ENCODE results near the gene PTPRN2. TPM values are rescaled to one million over a fixed set of nuclear protein-coding genes. Genes with fewer than 3 reads are reported as not detected.

PTPRN2 gene
- total and polyA plus RNA-seq, 2 of the 13 experiments (the other 11 are each of a cell fraction or from before 2014, with no cell fraction given): 2.5 to 24.2 TPM

DNA sequence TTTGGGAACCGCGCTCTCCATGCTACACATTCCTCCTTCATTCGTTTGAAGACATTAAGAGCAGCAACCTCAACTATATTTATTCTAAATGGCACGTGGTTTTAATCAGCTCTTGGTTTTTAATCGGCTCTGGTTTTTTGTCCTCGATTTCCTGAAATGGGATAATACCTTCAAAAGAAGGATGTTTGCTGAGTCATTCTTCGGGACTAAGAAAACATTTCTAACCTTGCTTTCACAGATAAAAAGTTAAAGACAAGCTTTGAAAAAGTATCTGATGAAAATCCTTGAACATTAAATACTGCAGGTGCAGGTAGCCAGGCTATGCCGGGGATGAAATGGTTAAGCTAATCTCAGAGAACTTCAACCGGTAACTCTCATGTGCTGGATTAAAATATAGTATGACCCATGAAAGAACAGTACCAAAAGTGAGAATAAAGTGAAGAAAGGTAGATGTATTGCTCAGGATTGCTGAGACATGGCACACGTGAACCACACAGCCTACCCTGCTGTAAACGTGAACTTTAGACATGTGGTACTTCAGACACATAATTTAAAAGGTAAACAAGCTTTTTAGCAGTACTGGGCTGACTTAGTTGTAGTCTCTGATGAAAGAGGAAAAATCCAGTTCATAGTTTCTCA, 89.1 kb downstream of the PTPRN2 start (continued):
- TF ChIP-seq MED1 (CRISPR knock-in tag; IDR thresholded peaks at IDR 0.05): peak; percentile 57; the same call in 1 of the 2 replicates
- TF ChIP-seq ZNF672 (CRISPR knock-in tag; IDR thresholded peaks at IDR 0.05): no peak
- TF ChIP-seq ZNF652 (CRISPR knock-in tag; IDR thresholded peaks at IDR 0.05; ENCODE audit: borderline replicate concordance, low read depth): peak; percentile 91
- TF ChIP-seq, protein P1, sequence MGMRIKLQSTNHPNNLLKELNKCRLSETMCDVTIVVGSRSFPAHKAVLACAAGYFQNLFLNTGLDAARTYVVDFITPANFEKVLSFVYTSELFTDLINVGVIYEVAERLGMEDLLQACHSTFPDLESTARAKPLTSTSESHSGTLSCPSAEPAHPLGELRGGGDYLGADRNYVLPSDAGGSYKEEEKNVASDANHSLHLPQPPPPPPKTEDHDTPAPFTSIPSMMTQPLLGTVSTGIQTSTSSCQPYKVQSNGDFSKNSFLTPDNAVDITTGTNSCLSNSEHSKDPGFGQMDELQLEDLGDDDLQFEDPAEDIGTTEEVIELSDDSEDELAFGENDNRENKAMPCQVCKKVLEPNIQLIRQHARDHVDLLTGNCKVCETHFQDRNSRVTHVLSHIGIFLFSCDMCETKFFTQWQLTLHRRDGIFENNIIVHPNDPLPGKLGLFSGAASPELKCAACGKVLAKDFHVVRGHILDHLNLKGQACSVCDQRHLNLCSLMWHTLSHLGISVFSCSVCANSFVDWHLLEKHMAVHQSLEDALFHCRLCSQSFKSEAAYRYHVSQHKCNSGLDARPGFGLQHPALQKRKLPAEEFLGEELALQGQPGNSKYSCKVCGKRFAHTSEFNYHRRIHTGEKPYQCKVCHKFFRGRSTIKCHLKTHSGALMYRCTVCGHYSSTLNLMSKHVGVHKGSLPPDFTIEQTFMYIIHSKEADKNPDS (CRISPR knock-in tag; IDR thresholded peaks at IDR 0.05): 0 out of 2 replicates have a peak, but pooled peaks have one; percentile 29
- TF ChIP-seq, protein P2, sequence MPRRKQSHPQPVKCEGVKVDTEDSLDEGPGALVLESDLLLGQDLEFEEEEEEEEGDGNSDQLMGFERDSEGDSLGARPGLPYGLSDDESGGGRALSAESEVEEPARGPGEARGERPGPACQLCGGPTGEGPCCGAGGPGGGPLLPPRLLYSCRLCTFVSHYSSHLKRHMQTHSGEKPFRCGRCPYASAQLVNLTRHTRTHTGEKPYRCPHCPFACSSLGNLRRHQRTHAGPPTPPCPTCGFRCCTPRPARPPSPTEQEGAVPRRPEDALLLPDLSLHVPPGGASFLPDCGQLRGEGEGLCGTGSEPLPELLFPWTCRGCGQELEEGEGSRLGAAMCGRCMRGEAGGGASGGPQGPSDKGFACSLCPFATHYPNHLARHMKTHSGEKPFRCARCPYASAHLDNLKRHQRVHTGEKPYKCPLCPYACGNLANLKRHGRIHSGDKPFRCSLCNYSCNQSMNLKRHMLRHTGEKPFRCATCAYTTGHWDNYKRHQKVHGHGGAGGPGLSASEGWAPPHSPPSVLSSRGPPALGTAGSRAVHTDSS (CRISPR knock-in tag; conservative IDR thresholded peaks at IDR 0.05): no peak
- TF ChIP-seq PHF21A (CRISPR knock-in tag; IDR thresholded peaks at IDR 0.05): peak; percentile 48; the same call in 1 of the 2 replicates
- no peak for TF ChIP-seq ZNF484 (CRISPR knock-in tag; IDR thresholded peaks at IDR 0.05; ENCODE audit: borderline replicate concordance, low read depth)
- TF ChIP-seq ZBTB20 (CRISPR knock-in tag; IDR thresholded peaks at IDR 0.05; ENCODE audit: borderline replicate concordance, low read depth): peak; percentile 94; the same call in 1 of the 2 replicates
- no peak for TF ChIP-seq SETDB1 (CRISPR knock-in tag; IDR thresholded peaks at IDR 0.05; ENCODE audit: borderline replicate concordance)
- TF ChIP-seq, protein P3, sequence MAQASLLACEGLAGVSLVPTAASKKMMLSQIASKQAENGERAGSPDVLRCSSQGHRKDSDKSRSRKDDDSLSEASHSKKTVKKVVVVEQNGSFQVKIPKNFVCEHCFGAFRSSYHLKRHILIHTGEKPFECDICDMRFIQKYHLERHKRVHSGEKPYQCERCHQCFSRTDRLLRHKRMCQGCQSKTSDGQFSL (CRISPR knock-in tag; IDR thresholded peaks at IDR 0.05): no peak
- no peak; the same call in 1 of the 2 replicates for TF ChIP-seq SP5 (CRISPR knock-in tag; IDR thresholded peaks at IDR 0.05; ENCODE audit: borderline replicate concordance, low read depth)
- no peak for TF ChIP-seq HMGA1 (CRISPR knock-in tag; conservative IDR thresholded peaks at IDR 0.05)
- TF ChIP-seq, protein P4, sequence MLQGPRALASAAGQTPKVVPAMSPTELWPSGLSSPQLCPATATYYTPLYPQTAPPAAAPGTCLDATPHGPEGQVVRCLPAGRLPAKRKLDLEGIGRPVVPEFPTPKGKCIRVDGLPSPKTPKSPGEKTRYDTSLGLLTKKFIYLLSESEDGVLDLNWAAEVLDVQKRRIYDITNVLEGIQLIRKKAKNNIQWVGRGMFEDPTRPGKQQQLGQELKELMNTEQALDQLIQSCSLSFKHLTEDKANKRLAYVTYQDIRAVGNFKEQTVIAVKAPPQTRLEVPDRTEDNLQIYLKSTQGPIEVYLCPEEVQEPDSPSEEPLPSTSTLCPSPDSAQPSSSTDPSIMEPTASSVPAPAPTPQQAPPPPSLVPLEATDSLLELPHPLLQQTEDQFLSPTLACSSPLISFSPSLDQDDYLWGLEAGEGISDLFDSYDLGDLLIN (CRISPR knock-in tag; IDR thresholded peaks at IDR 0.05; ENCODE audit: borderline replicate concordance): no peak
- TF ChIP-seq, protein P5, sequence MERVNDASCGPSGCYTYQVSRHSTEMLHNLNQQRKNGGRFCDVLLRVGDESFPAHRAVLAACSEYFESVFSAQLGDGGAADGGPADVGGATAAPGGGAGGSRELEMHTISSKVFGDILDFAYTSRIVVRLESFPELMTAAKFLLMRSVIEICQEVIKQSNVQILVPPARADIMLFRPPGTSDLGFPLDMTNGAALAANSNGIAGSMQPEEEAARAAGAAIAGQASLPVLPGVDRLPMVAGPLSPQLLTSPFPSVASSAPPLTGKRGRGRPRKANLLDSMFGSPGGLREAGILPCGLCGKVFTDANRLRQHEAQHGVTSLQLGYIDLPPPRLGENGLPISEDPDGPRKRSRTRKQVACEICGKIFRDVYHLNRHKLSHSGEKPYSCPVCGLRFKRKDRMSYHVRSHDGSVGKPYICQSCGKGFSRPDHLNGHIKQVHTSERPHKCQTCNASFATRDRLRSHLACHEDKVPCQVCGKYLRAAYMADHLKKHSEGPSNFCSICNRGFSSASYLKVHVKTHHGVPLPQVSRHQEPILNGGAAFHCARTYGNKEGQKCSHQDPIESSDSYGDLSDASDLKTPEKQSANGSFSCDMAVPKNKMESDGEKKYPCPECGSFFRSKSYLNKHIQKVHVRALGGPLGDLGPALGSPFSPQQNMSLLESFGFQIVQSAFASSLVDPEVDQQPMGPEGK (CRISPR knock-in tag; IDR thresholded peaks at IDR 0.05): no peak; the same call in 1 of the 2 replicates
- no peak for TF ChIP-seq TRIM24 (CRISPR knock-in tag; IDR thresholded peaks at IDR 0.05)
- TF ChIP-seq YY1 (IDR thresholded peaks at IDR 0.05; ENCODE audit: insufficient read depth, insufficient replicate concordance, low read depth, low read length): no peak
- no peak for TF ChIP-seq ZNF841 (CRISPR knock-in tag; IDR thresholded peaks at IDR 0.05; ENCODE audit: borderline replicate concordance)
- TF ChIP-seq IRF2 (CRISPR knock-in tag; IDR thresholded peaks at IDR 0.05): peak; percentile 70
- peak; percentile 57 for TF ChIP-seq NCOA2 (CRISPR knock-in tag; IDR thresholded peaks at IDR 0.05)
- TF ChIP-seq MYNN (CRISPR knock-in tag; IDR thresholded peaks at IDR 0.05; ENCODE audit: low read depth): no peak
- peak; percentile 80 for TF ChIP-seq DPF2 (CRISPR knock-in tag; IDR thresholded peaks at IDR 0.05; ENCODE audit: borderline replicate concordance, low read depth)
- TF ChIP-seq HNF4G (IDR thresholded peaks at IDR 0.05; ENCODE audit: borderline replicate concordance, low read depth, low read length): peak; percentile 74; the same call in 1 of the 2 replicates
- no peak for TF ChIP-seq HNF4G (CRISPR knock-in tag; IDR thresholded peaks at IDR 0.05; ENCODE audit: borderline replicate concordance, low read depth)
